K562 (cell line): ENCODE results near the gene PFKP. TPM values are rescaled to one million over a fixed set of nuclear protein-coding genes. Genes with fewer than 3 reads are reported as not detected.

Source experiments
- ATAC-seq: fragments of 200-7000 bp; cut with Tn5 transposase; 3 replicates; pipeline ENCODE4 v1.9.1; 2020; ENCODE audit warnings: moderate library complexity
- BruUV-seq: library from RNA; stranded (reverse); fragments of 400-500 nt; replicated peaks from 2 replicates; lab custom pipeline; 2021; lab: Mats Ljungman, UMichigan
- CTCF ChIA-PET: fragments of 300-600 bp; formaldehyde crosslinking; extraction: SDS; loops from one replicate; lab custom pipeline; 2021; ENCODE audit warnings: low intra/inter-chr PET ratio; lab: Yijun Ruan, JAX
- POLR2A ChIA-PET: fragments of 300-600, 350-650 bp; sonication (Branson Sonifier 250); formaldehyde crosslinking; extraction: SDS; loops from one replicate; lab custom pipeline; 2021; ENCODE audit warnings: antibody characterized with exemption, inconsistent platforms; lab: Yijun Ruan, JAX
- DNase-seq, 4 experiments: peaks; one replicate each; pipeline versions ENCODE4 v3.0.0 to v3.0.0-alpha.2; 2011 to 2018; ENCODE audit warnings: low spot score in 3 of 4, mixed read lengths in 3 of 4; ENCODE audit errors: extremely low read depth in 1 of 4
- FAIRE-seq: peaks from 2 replicates; lab custom pipeline; 2011; peaks lifted over from hg19 to GRCh38; lab: Jason Lieb, UNC
- H2AFZ ChIP-seq: 2 replicates; pipeline ENCODE4 v1.6.0; 2011; ENCODE audit warnings: low read depth, low read length, control low read depth, inconsistent platforms
- H3K27ac ChIP-seq: fragments of 200-600 bp; 3 replicates; pipeline ENCODE4 v1.8.0; 2011; ENCODE audit warnings: low read depth, mild to moderate bottlenecking, control low read depth, inconsistent platforms, low read length, moderate library complexity, mixed read lengths; ENCODE audit errors: extremely low read depth
- H3K27me3 ChIP-seq, 2 experiments: fragments of 300-600 bp in 1 of 2; 2 replicates in 1 of 2; 3 replicates in 1 of 2; pipeline versions ENCODE4 v1.6.0 to v1.8.0; 2011; ENCODE audit warnings: inconsistent platforms in 2 of 2, low read length in 2 of 2, mild to moderate bottlenecking in 1 of 2, mixed read lengths in 1 of 2, moderate library complexity in 1 of 2; ENCODE audit not compliant: control insufficient read depth in 2 of 2, insufficient read depth in 2 of 2
- H3K36me3 ChIP-seq: fragments of 300-600 bp; 3 replicates; pipeline ENCODE4 v1.8.0; 2011; ENCODE audit warnings: mild to moderate bottlenecking, low read length, inconsistent platforms; ENCODE audit not compliant: control insufficient read depth, insufficient read depth
- H3K4me1 ChIP-seq, 2 experiments: fragments of 200-600 bp in 1 of 2; replicated peaks in 1 of 2; 2 replicates in 1 of 2; 3 replicates in 1 of 2; pipeline versions ENCODE4 v1.5.1 to v1.8.0; 2011; ENCODE audit warnings: inconsistent platforms in 2 of 2, low read length in 2 of 2, mild to moderate bottlenecking in 1 of 2, mixed read lengths in 1 of 2, moderate library complexity in 1 of 2; ENCODE audit not compliant: control insufficient read depth in 2 of 2, insufficient read depth in 2 of 2
- H3K4me2 ChIP-seq: 2 replicates; pipeline ENCODE4 v1.6.1; 2011; ENCODE audit warnings: low read length, control low read depth, inconsistent platforms, mixed read lengths; ENCODE audit not compliant: insufficient read depth
- H3K4me3 ChIP-seq: fragments of 200-600 bp; sonication (generic), shearing (Covaris generic); 2 replicates; pipeline ENCODE4 v1.5.1; 2016; ENCODE audit warnings: control low read depth, inconsistent platforms
- H3K79me2 ChIP-seq: fragments of 200-600 bp; 3 replicates; pipeline ENCODE4 v1.8.0; 2011; ENCODE audit warnings: low read length, inconsistent platforms; ENCODE audit not compliant: control insufficient read depth, insufficient read depth
- H3K9ac ChIP-seq, 2 experiments: 2 replicates each; pipeline versions ENCODE4 v1.6.0 to v1.6.1; 2011; ENCODE audit warnings: low read depth in 2 of 2, low read length in 2 of 2, control low read depth in 1 of 2, inconsistent platforms in 1 of 2, mild to moderate bottlenecking in 1 of 2, mixed read lengths in 1 of 2; ENCODE audit not compliant: insufficient read depth in 1 of 2
- H3K9me1 ChIP-seq: one replicate; pipeline ENCODE4 v1.6.0; 2011; ENCODE audit warnings: inconsistent platforms, mild to moderate bottlenecking, low read length, moderate library complexity; ENCODE audit not compliant: control insufficient read depth, insufficient read depth
- H3K9me3 ChIP-seq: replicated peaks from 2 replicates; pipeline ENCODE4 v1.5.1; 2011; ENCODE audit warnings: low read depth, low read length, inconsistent platforms; ENCODE audit not compliant: control insufficient read depth, insufficient read depth
- H4K20me1 ChIP-seq: replicated peaks from 2 replicates; pipeline ENCODE4 v1.6.1; 2011; ENCODE audit warnings: low read length, inconsistent platforms, mixed read lengths; ENCODE audit not compliant: control insufficient read depth, insufficient read depth
- ADNP ChIP-seq: fragments of 200-800 bp; sonication (Bioruptor generic); IDR thresholded peaks from 2 replicates; pipeline ENCODE4 v1.6.1; 2016; ENCODE audit warnings: missing genetic modification characterization, missing compliant biosample characterization
- ARID3A ChIP-seq: IDR thresholded peaks from 2 replicates; pipeline ENCODE4 v1.6.1; 2012; ENCODE audit warnings: low read depth, low read length, improper control_type of control experiment, borderline replicate concordance
- BCOR ChIP-seq: fragments of 450-650 bp; IDR thresholded peaks from 2 replicates; pipeline ENCODE4 v1.6.1; 2016
- CBFA2T3 ChIP-seq: fragments of 450-650 bp; IDR thresholded peaks from 2 replicates; pipeline ENCODE4 v1.6.1; 2017
- HLTF ChIP-seq: fragments of 450-650 bp; IDR thresholded peaks from 2 replicates; pipeline ENCODE4 v1.6.1; 2016
- KAT2B ChIP-seq: IDR thresholded peaks from one replicate; pipeline ENCODE4 v1.6.1; 2012; ENCODE audit warnings: low read depth, mild to moderate bottlenecking, control low read depth, inconsistent platforms, low read length, moderate library complexity
- PML ChIP-seq: IDR thresholded peaks from 2 replicates; pipeline ENCODE4 v1.6.1; 2012; ENCODE audit warnings: low read length, inconsistent platforms
- RBM15 ChIP-seq: fragments of 200-400 bp; formaldehyde crosslinking; IDR thresholded peaks from 2 replicates; pipeline ENCODE4 v1.6.1; 2018; ENCODE audit warnings: mild to moderate bottlenecking, low read length, moderate library complexity; ENCODE audit not compliant: insufficient read depth
- RBM34 ChIP-seq: fragments of 200-400 bp; formaldehyde crosslinking; IDR thresholded peaks from 2 replicates; pipeline ENCODE4 v1.6.1; 2018; ENCODE audit warnings: low read length, borderline replicate concordance; ENCODE audit not compliant: insufficient read depth
- RERE ChIP-seq: sonication (generic); formaldehyde crosslinking; IDR thresholded peaks from 2 replicates; pipeline ENCODE4 v1.8.0; 2023; ENCODE audit warnings: missing genetic modification reagents, mild to moderate bottlenecking, borderline replicate concordance
- UBTF ChIP-seq, 2 experiments: IDR thresholded peaks; 2 replicates each; pipeline ENCODE4 v1.6.1; 2012; ENCODE audit warnings: improper control_type of control experiment in 2 of 2, low read depth in 2 of 2, low read length in 2 of 2, borderline replicate concordance in 1 of 2
- ZNF133 ChIP-seq: fragments of 250-450 bp; sonication (Bioruptor Pico); IDR thresholded peaks from 2 replicates; pipeline ENCODE4 v1.4.0; 2020; ENCODE audit warnings: mild to moderate bottlenecking
- ZNF324 ChIP-seq: fragments of 250-450 bp; sonication (Bioruptor Pico); IDR thresholded peaks from 2 replicates; pipeline ENCODE4 v1.4.0; 2020; ENCODE audit warnings: mild to moderate bottlenecking
- WGBS: fragments of 100-300 bp; shearing (Covaris generic); methylation state at CpG from one replicate; pipeline ENCODE4 v1.1.6; 2016; ENCODE audit warnings: low coverage, mixed read lengths; ENCODE audit not compliant: insufficient coverage; ENCODE audit errors: missing lambda C conversion rate; 5-methylcytosine and 5-hydroxymethylcytosine counted together
- in situ Hi-C: fragments of 300-500 bp; cut with MboI; formaldehyde crosslinking; loops from 4 replicates; pipeline ENCODE4 v1.15.0; 2018; ENCODE audit warnings: inconsistent platforms, mixed read lengths
- intact Hi-C: fragments of 100-400 bp; cut with micrococcal nuclease; formaldehyde crosslinking; loops from 2 replicates; pipeline ENCODE4 v1.14.2; 2022
- polyA plus RNA-seq, 8 experiments: library from polyadenylated mRNA; depleted of rRNA in 4 of 8; stranded (reverse) in 5 of 8; unstranded in 3 of 8; fragments of >200 nt; fragmentation: Nextera tagmentation in 2 of 8; fragmentation: Illumina TruSeq in 1 of 8; extraction: Ambion mirVana in 2 of 8; extraction: Trizol in 1 of 8; gene quantifications; 2 replicates each; pipeline versions ENCODE4 v1.2.1 to v1.2.3, GENCODE V29; 2011 to 2014; ENCODE audit warnings: inconsistent platforms in 1 of 8, missing spikeins in 1 of 8
- total RNA-seq, 7 experiments: library from RNA; depleted of rRNA in 6 of 7; stranded (reverse); fragments of >200 nt in 6 of 7; fragmentation: Illumina TruSeq in 2 of 7; extraction: Trizol in 2 of 7; gene quantifications; 2 replicates each; pipeline versions ENCODE4 v1.2.1 to v1.2.3, GENCODE V29; 2011 to 2021; ENCODE audit warnings: low replicate concordance in 1 of 7

PFKP gene
- total and polyA plus RNA-seq, 9 of the 15 experiments (the other 6 are each of a cell fraction or from before 2014, with no cell fraction given): 23.5 to 116 (median 62.1) TPM

DNA sequence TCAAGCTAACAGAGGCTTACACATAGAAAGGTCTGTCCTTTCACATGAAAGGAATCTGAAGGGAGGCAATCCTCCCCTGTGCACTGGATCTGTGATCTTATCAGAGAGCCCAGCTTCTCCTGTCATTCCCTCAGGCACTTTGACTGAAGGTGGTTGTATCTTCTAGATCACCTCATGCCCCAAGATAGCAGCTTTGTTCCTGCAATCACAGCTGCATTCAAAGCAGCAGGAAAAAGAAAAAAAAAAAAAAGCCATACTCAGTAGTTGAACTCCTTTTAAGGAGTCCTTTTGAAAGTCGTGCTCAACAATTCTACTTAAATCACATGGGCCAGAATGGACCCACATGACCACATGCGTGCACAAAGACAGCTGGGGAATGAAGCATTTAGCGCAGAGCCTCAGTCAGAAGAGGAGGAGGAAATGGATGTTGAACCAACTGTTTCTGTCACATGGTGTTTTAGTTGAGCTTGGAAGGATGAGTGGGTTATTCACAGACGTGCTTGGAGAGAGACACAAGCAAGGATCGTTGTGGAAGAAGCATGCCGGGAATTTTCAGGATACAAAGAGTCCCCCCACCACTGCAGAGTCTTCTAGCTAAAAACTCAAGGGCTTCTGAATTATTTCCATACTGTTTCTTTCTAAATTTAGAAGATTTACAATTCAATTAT is 13.0 kb upstream of the PFKP start:
- POLR2A ChIA-PET: interaction anchor here (0.8 kb wide), 1 partner anchor 14 kb away, joined by 3 read pairs; no protein-coding TSS in a partner anchor
- WGBS: 13% methylated on average over 6 of the region's 6 CpGs
- CTCF ChIA-PET: no interaction called here
- Histone ChIP-seq H3K27me3 (peaks cover 2 to 11% of the 10 kb centered on the region in 2 experiments; a peak in 3 of 5 replicates), H3K79me2 (no peaks in the 10 kb centered on the region), H2AFZ (no peak overlapping the region), H3K27ac (no peak overlapping the region), H3K4me3 (no peak overlapping the region), H3K9me1 (no peaks in the 10 kb centered on the region), H3K4me1 (peaks cover 5 to 18% of the 10 kb centered on the region in 2 experiments), H3K9me3 (no peaks in the 10 kb centered on the region), H4K20me1 (no peaks in the 10 kb centered on the region), H3K9ac (no peak overlapping the region), H3K36me3 (no peaks in the 10 kb centered on the region), H3K4me2 (no peak overlapping the region)
- intact Hi-C loops: no loop called here
- no peak for DNase-seq
- FAIRE-seq: no peak
- in situ Hi-C loops: no loop called here
- no peak for ATAC-seq
- BruUV-seq: no TSS peak
- TF ChIP-seq ZNF133 (CRISPR knock-in tag): no peak
- TF ChIP-seq KAT2B: no peak
- no peak for TF ChIP-seq RERE (CRISPR knock-in tag)
- no peak for TF ChIP-seq ZNF324
- no peak for TF ChIP-seq UBTF (IDR thresholded peaks at IDR 0.05; ENCODE audit: borderline replicate concordance in 1 of 2, low read depth in 2 of 2, low read length in 2 of 2)
- TF ChIP-seq RBM34: no peak
- peak; percentile 49; the same call in 1 of the 2 replicates for TF ChIP-seq BCOR
- TF ChIP-seq ADNP (tag): 0 out of 2 replicates have a peak, but pooled peaks have one; percentile 24
- TF ChIP-seq ARID3A: no peak
- TF ChIP-seq HLTF: peak; percentile 96
- no peak for TF ChIP-seq PML
- no peak for TF ChIP-seq RBM15
- peak; percentile 47; the same call in 1 of the 2 replicates for TF ChIP-seq CBFA2T3
